Loucy (cell line): ENCODE results near the gene SUPT5H.

Experiments
- EZH2phosphoT487 ChIP-seq: fragments of 200-600 bp; IDR thresholded peaks from 2 replicates; pipeline ENCODE4 v1.6.1; 2018; ENCODE audit warnings: antibody characterized with exemption, mild to moderate bottlenecking, moderate library complexity, borderline replicate concordance
- TF ChIP-seq, protein P1 (sequence below): fragments of 200-600 bp; sonication (generic); conservative IDR thresholded peaks from 2 replicates; pipeline ENCODE4 v1.5.1; 2014; ENCODE audit warnings: mild to moderate bottlenecking, antibody characterized with exemption, low read length

GRCh38 chr19:39492788-39493187, 47.4 kb downstream of the SUPT5H start:
- TF ChIP-seq, protein P1, sequence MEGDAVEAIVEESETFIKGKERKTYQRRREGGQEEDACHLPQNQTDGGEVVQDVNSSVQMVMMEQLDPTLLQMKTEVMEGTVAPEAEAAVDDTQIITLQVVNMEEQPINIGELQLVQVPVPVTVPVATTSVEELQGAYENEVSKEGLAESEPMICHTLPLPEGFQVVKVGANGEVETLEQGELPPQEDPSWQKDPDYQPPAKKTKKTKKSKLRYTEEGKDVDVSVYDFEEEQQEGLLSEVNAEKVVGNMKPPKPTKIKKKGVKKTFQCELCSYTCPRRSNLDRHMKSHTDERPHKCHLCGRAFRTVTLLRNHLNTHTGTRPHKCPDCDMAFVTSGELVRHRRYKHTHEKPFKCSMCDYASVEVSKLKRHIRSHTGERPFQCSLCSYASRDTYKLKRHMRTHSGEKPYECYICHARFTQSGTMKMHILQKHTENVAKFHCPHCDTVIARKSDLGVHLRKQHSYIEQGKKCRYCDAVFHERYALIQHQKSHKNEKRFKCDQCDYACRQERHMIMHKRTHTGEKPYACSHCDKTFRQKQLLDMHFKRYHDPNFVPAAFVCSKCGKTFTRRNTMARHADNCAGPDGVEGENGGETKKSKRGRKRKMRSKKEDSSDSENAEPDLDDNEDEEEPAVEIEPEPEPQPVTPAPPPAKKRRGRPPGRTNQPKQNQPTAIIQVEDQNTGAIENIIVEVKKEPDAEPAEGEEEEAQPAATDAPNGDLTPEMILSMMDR, result no peak
- TF ChIP-seq EZH2phosphoT487, result no peak
